NCI-H1092 treated with DMSO at 0.1 percent for 48 hours (cell line): ENCODE data around the gene CASP8AP2.
"Not testable (repeated sequence)": the region's sequence is repeated elsewhere in the genome, so short reads cannot be mapped to it uniquely, and the experiment has no call there.

Experiments used
- DNase-seq: peaks from one replicate; lab custom pipeline; 2025; lab: John Stamatoyannopoulos, UW

The CASP8AP2 gene

GRCh38 chr6:89888871-89889270 lies 59.2 kb downstream of the CASP8AP2 start:
- no peak for DNase-seq

- not testable (repeated sequence) for DNase-seq
Observed at GRCh38 chr6:89890845-89891528, 61.3 kb downstream of the CASP8AP2 start.

- DNase-seq: not testable (repeated sequence)
Observed at GRCh38 chr6:89892577-89892976, 62.9 kb downstream of the CASP8AP2 start.

GRCh38 chr6:89894169-89894568 lies 64.5 kb downstream of the CASP8AP2 start, which contains the start of gene GJA10:
Gene GJA10 (plus strand): TSS chr6:89894469. CDS start chr6:89894469, 0 bp downstream.
- DNase-seq: no peak

- no peak for DNase-seq
Observed at GRCh38 chr6:89895276-89895874, 65.7 kb downstream of the CASP8AP2 start.

- DNase-seq: not testable (repeated sequence)
Observed at GRCh38 chr6:89910001-89910901, 80.6 kb downstream of the CASP8AP2 start.

- no peak for DNase-seq
Observed at GRCh38 chr6:89910902-89911240, 81.2 kb downstream of the CASP8AP2 start.

- DNase-seq: no peak
Observed at GRCh38 chr6:89916136-89916920, 86.6 kb downstream of the CASP8AP2 start.

- no peak for DNase-seq
Observed at GRCh38 chr6:89917216-89917615, 87.5 kb downstream of the CASP8AP2 start.

GRCh38 chr6:89917801-89918366 lies 88.2 kb downstream of the CASP8AP2 start:
- no peak for DNase-seq
